A549 (cell line): Measurements from ENCODE around the gene ARMH4. TPM values are rescaled to one million over a fixed set of nuclear protein-coding genes. Genes with fewer than 3 reads are reported as not detected.

Source experiments
- ATAC-seq, 2 experiments: fragments of 200-7000 bp in 1 of 2; fragments of >200 bp in 1 of 2; cut with Nextera tagmentation in 1 of 2; cut with Tn5 transposase in 1 of 2; 3 replicates each; pipeline versions ENCODE4 v1.8.0 to v1.9.1; 2018 to 2020; ENCODE audit warnings: mild to moderate bottlenecking in 1 of 2, moderate library complexity in 1 of 2
- CTCF ChIA-PET: fragments of 300-600 bp; sonication (Branson Sonifier 250); formaldehyde crosslinking; extraction: SDS; loops from one replicate; lab custom pipeline; 2021; ENCODE audit warnings: antibody characterized with exemption, inconsistent platforms; lab: Yijun Ruan, JAX
- POLR2A ChIA-PET: fragments of 350-600 bp; formaldehyde crosslinking; extraction: SDS; loops from one replicate; lab custom pipeline; 2021; ENCODE audit warnings: antibody characterized with exemption, inconsistent platforms; lab: Yijun Ruan, JAX
- DNase-seq, 2 experiments: peaks; one replicate each; pipeline versions ENCODE4 v3.0.0 to v3.0.0-alpha.2; 2011 to 2016; ENCODE audit warnings: low read depth in 1 of 2, low spot score in 1 of 2
- FAIRE-seq: peaks from 2 replicates; lab custom pipeline; 2011; peaks lifted over from hg19 to GRCh38; lab: Jason Lieb, UNC
- H3K27ac ChIP-seq, 2 experiments: fragments of >200 bp; sonication (Bioruptor Twin); formaldehyde crosslinking; 3 replicates each; pipeline ENCODE4 v1.5.1; 2016 to 2017
- H3K4me1 ChIP-seq: fragments of >200 bp; sonication (Bioruptor Twin); formaldehyde crosslinking; 3 replicates; pipeline ENCODE4 v1.6.1; 2016
- H3K4me2 ChIP-seq: fragments of >200 bp; sonication (Bioruptor Twin); formaldehyde crosslinking; 3 replicates; pipeline ENCODE4 v1.6.1; 2016
- H3K4me3 ChIP-seq: fragments of >200 bp; sonication (Bioruptor Twin); formaldehyde crosslinking; 3 replicates; pipeline ENCODE4 v1.5.1; 2016
- H3K9me3 ChIP-seq: fragments of >200 bp; sonication (Bioruptor Twin); formaldehyde crosslinking; 3 replicates; pipeline ENCODE4 v1.6.1; 2016
- CBX2 ChIP-seq: fragments of 200-600 bp; sonication (generic); IDR thresholded peaks from 2 replicates; pipeline ENCODE4 v1.6.1; 2016; ENCODE audit warnings: low read depth, mild to moderate bottlenecking, borderline replicate concordance
- CHD2 ChIP-seq: fragments of 150-350 bp; IDR thresholded peaks from 2 replicates; pipeline ENCODE4 v1.6.1; 2014; ENCODE audit warnings: low read length; ENCODE audit not compliant: partially characterized antibody
- CHD4 ChIP-seq: fragments of 200-600 bp; sonication (generic); IDR thresholded peaks from 2 replicates; pipeline ENCODE4 v1.6.1; 2016; ENCODE audit warnings: antibody characterized with exemption, mild to moderate bottlenecking, borderline replicate concordance
- EP300 ChIP-seq, 2 experiments: fragments of >200 bp; sonication (Bioruptor Twin); formaldehyde crosslinking; IDR thresholded peaks; 2 replicates in 1 of 2; 3 replicates in 1 of 2; pipeline ENCODE4 v1.6.1; 2016 to 2017
- FOSL2 ChIP-seq, 2 experiments: fragments of 450-650 bp in 1 of 2; fragments of >200 bp in 1 of 2; sonication (Bioruptor Twin) in 1 of 2; formaldehyde crosslinking; IDR thresholded peaks; 2 replicates each; pipeline versions ENCODE4 v1.5.0 to v1.6.1; 2016 to 2020; ENCODE audit warnings: mild to moderate bottlenecking in 1 of 2, moderate library complexity in 1 of 2
- GATA3 ChIP-seq: IDR thresholded peaks from 2 replicates; pipeline ENCODE4 v1.6.1; 2012; ENCODE audit warnings: borderline replicate concordance
- HDAC2 ChIP-seq: fragments of 200-600 bp; sonication (generic); IDR thresholded peaks from 2 replicates; pipeline ENCODE4 v1.6.1; 2016
- HEYL ChIP-seq: fragments of 250-450 bp; sonication (Bioruptor Pico); IDR thresholded peaks from 2 replicates; pipeline ENCODE4 v1.8.0; 2021; ENCODE audit warnings: mild to moderate bottlenecking, moderate library complexity
- HOXB13 ChIP-seq: fragments of 250-450 bp; sonication (Bioruptor Pico); IDR thresholded peaks from 2 replicates; pipeline ENCODE4 v1.5.0; 2020; ENCODE audit warnings: low read depth, mild to moderate bottlenecking, moderate library complexity
- JUNB ChIP-seq: fragments of >200 bp; sonication (Bioruptor Twin); formaldehyde crosslinking; IDR thresholded peaks from 2 replicates; pipeline ENCODE4 v1.6.1; 2016
- KDM1A ChIP-seq: fragments of 200-600 bp; sonication (generic); IDR thresholded peaks from 2 replicates; pipeline ENCODE4 v1.6.1; 2016; ENCODE audit warnings: low read depth, mild to moderate bottlenecking
- KDM5A ChIP-seq: fragments of 200-600 bp; sonication (generic); IDR thresholded peaks from 2 replicates; pipeline ENCODE4 v1.6.1; 2016; ENCODE audit warnings: antibody characterized with exemption, mild to moderate bottlenecking
- MAFK ChIP-seq: fragments of 450-650 bp; IDR thresholded peaks from 2 replicates; pipeline ENCODE4 v1.6.1; 2014; ENCODE audit not compliant: partially characterized antibody
- MYC ChIP-seq: IDR thresholded peaks from 2 replicates; pipeline ENCODE4 v1.6.1; 2012; ENCODE audit warnings: mild to moderate bottlenecking, inconsistent platforms, low read length, improper control_type of control experiment, borderline replicate concordance
- NFE2L2 ChIP-seq: fragments of 150-350 bp; conservative IDR thresholded peaks from 2 replicates; pipeline ENCODE4 v1.6.1; 2014; ENCODE audit warnings: low read length
- NPAS2 ChIP-seq: fragments of 250-450 bp; sonication (Bioruptor Pico); IDR thresholded peaks from 2 replicates; pipeline ENCODE4 v1.8.0; 2022; ENCODE audit warnings: mild to moderate bottlenecking, moderate library complexity, borderline replicate concordance
- NR3C1 ChIP-seq: fragments of >200 bp; sonication (Bioruptor Twin); formaldehyde crosslinking; IDR thresholded peaks from 3 replicates; pipeline ENCODE4 v1.6.1; 2017
- PHF8 ChIP-seq: fragments of 200-600 bp; sonication (generic); IDR thresholded peaks from 2 replicates; pipeline ENCODE4 v1.6.1; 2016; ENCODE audit warnings: low read depth, mild to moderate bottlenecking, antibody characterized with exemption, moderate library complexity, borderline replicate concordance
- RCOR1 ChIP-seq: fragments of 150-350 bp; IDR thresholded peaks from 2 replicates; pipeline ENCODE4 v1.6.1; 2014; ENCODE audit warnings: antibody characterized with exemption, low read length, low read depth
- TFCP2L1 ChIP-seq: fragments of 250-450 bp; sonication (Bioruptor Pico); IDR thresholded peaks from 2 replicates; pipeline ENCODE4 v1.5.0; 2021; ENCODE audit warnings: mild to moderate bottlenecking
- TP53 ChIP-seq: fragments of 250-450 bp; sonication (Bioruptor Pico); IDR thresholded peaks from 2 replicates; pipeline ENCODE4 v1.5.0; 2021; ENCODE audit warnings: mild to moderate bottlenecking, moderate library complexity
- ZNF302 ChIP-seq: fragments of 250-450 bp; sonication (Bioruptor Pico); IDR thresholded peaks from 2 replicates; pipeline ENCODE4 v1.9.0; 2021; ENCODE audit warnings: inconsistent platforms, mild to moderate bottlenecking, moderate library complexity
- ZSCAN20 ChIP-seq: fragments of 250-450 bp; sonication (Bioruptor Pico); IDR thresholded peaks from 2 replicates; pipeline ENCODE4 v1.8.0; 2022; ENCODE audit warnings: mild to moderate bottlenecking, moderate library complexity
- whole genome bisulfite sequencing: methylation state at CpG from one replicate; pipeline ENCODE4 v1.1.6; 2017; ENCODE audit errors: missing lambda C conversion rate; 5-methylcytosine and 5-hydroxymethylcytosine counted together
- polyA plus RNA-seq, 4 experiments: library from polyadenylated mRNA; depleted of rRNA in 3 of 4; stranded (reverse); fragments of >200 nt; fragmentation: RNase III in 1 of 4; extraction: RNeasy Plus Mini Kit Qiagen cat#74134 plus additional on column Dnase treatment in 1 of 4; gene quantifications; 2 replicates in 3 of 4; 3 replicates in 1 of 4; pipeline ENCODE4 v1.2.3, GENCODE V29; 2011 to 2017
- TF ChIP-seq, protein P1 (sequence below): fragments of >200 bp; sonication (Bioruptor Twin); formaldehyde crosslinking; IDR thresholded peaks from 3 replicates; pipeline ENCODE4 v1.5.1; 2016
- TF ChIP-seq, protein P2 (sequence below): fragments of 250-450 bp; sonication (Bioruptor Pico); IDR thresholded peaks from 2 replicates; pipeline ENCODE4 v1.5.0; 2021; ENCODE audit warnings: mild to moderate bottlenecking, moderate library complexity, borderline replicate concordance
- TF ChIP-seq, protein P3 (sequence below): IDR thresholded peaks from 2 replicates; pipeline ENCODE4 v1.6.1; 2012

ARMH4 gene
- polyA plus RNA-seq, 2 of the 4 experiments (the other 2 are of a cell fraction), result 0.56 to 0.77 TPM

DNA sequence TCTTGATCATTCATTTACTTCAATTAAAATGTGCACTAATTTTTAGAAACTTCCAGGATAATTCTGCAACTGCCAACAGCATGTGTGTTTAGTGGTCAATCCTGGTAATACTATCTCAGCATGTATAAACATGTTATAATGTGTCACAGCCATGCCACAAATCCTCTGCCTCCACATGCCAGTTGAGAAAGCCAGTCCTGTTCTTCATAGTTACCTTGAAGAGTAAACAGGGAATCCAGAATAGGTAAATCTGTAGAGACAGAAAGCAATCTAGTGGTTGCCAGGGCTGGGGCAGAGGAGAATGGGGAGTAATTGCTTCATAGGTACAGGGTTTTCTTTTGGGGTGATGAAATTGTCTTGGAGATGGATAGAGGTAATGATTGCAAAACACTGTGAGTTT lies 85.9 kb downstream of the ARMH4 start:
- TF ChIP-seq KDM1A (no peak), TFCP2L1 (CRISPR knock-in tag) (no peak), CHD4 (no peak), ZSCAN20 (CRISPR knock-in tag) (no peak), HDAC2 (no peak), RCOR1 (no peak), NR3C1 (no peak), HEYL (CRISPR knock-in tag) (no peak), KDM5A (no peak), MAFK (no peak)
- DNase-seq (no peak), FAIRE-seq (no peak), ATAC-seq (no peak)
- POLR2A ChIA-PET, result no interaction called here
- H3K4me3 ChIP-seq, result no peak overlapping the region
- H3K4me1 ChIP-seq, result no peaks in the 10 kb centered on the region
- CTCF ChIA-PET, result no interaction called here
- no peak overlapping the region for H3K4me2 ChIP-seq
- no peak overlapping the region for H3K27ac ChIP-seq
- H3K9me3 ChIP-seq, result no peaks in the 10 kb centered on the region

DNA sequence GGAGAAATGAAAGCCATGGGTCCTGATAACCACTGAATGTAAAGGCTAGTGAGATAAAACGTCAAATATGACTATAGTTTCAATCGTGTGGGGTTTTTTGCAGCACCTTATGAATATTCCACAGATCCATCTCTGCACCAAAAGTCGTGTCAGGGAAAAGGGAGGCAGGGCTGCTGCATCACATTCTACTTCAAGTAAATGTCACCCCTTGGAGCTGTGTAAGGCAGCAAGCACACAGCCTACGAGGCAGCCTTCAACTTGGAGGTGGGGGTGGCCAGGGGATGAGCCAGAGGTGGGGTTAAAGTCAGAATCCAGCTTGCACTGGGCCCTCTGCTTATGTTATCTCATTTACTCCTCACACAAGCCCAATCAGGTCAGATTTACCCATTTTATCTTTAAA lies 90.4 kb downstream of the ARMH4 start:
- H3K27ac ChIP-seq, result no peak overlapping the region
- CTCF ChIA-PET, result interaction anchor here (1.0 to 4.2 kb wide), 3 partner anchors 9 to 369 kb away, joined by 3 to 26 read pairs (median 3); no protein-coding TSS in a partner anchor
- H3K9me3 ChIP-seq, result no peaks in the 10 kb centered on the region
- H3K4me1 ChIP-seq, result no peaks in the 10 kb centered on the region
- FAIRE-seq (no peak), ATAC-seq (no peak), DNase-seq (no peak)
- no peak overlapping the region for H3K4me3 ChIP-seq
- 3% methylated on average over 4 of the region's 4 CpGs for WGBS
- TF ChIP-seq, protein P1, sequence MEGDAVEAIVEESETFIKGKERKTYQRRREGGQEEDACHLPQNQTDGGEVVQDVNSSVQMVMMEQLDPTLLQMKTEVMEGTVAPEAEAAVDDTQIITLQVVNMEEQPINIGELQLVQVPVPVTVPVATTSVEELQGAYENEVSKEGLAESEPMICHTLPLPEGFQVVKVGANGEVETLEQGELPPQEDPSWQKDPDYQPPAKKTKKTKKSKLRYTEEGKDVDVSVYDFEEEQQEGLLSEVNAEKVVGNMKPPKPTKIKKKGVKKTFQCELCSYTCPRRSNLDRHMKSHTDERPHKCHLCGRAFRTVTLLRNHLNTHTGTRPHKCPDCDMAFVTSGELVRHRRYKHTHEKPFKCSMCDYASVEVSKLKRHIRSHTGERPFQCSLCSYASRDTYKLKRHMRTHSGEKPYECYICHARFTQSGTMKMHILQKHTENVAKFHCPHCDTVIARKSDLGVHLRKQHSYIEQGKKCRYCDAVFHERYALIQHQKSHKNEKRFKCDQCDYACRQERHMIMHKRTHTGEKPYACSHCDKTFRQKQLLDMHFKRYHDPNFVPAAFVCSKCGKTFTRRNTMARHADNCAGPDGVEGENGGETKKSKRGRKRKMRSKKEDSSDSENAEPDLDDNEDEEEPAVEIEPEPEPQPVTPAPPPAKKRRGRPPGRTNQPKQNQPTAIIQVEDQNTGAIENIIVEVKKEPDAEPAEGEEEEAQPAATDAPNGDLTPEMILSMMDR, result no peak
- TF ChIP-seq MYC (no peak), FOSL2 (IDR thresholded peaks at IDR 0.05) (no peak), FOSL2 (CRISPR knock-in tag; IDR thresholded peaks at IDR 0.05) (no peak), GATA3 (no peak), PHF8 (no peak), CHD2 (no peak), NFE2L2 (no peak), HEYL (CRISPR knock-in tag) (no peak), HOXB13 (CRISPR knock-in tag) (no peak), EP300 (IDR thresholded peaks at IDR 0.05) (no peak), JUNB (no peak), TP53 (CRISPR knock-in tag) (no peak), ZNF302 (CRISPR knock-in tag) (no peak), CHD4 (no peak), NPAS2 (no peak), CBX2 (no peak), ZSCAN20 (CRISPR knock-in tag) (no peak)
- TF ChIP-seq, protein P2, sequence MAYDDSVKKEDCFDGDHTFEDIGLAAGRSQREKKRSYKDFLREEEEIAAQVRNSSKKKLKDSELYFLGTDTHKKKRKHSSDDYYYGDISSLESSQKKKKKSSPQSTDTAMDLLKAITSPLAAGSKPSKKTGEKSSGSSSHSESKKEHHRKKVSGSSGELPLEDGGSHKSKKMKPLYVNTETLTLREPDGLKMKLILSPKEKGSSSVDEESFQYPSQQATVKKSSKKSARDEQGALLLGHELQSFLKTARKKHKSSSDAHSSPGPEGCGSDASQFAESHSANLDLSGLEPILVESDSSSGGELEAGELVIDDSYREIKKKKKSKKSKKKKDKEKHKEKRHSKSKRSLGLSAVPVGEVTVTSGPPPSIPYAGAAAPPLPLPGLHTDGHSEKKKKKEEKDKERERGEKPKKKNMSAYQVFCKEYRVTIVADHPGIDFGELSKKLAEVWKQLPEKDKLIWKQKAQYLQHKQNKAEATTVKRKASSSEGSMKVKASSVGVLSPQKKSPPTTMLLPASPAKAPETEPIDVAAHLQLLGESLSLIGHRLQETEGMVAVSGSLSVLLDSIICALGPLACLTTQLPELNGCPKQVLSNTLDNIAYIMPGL (CRISPR knock-in tag), result no peak
- TF ChIP-seq, protein P3, sequence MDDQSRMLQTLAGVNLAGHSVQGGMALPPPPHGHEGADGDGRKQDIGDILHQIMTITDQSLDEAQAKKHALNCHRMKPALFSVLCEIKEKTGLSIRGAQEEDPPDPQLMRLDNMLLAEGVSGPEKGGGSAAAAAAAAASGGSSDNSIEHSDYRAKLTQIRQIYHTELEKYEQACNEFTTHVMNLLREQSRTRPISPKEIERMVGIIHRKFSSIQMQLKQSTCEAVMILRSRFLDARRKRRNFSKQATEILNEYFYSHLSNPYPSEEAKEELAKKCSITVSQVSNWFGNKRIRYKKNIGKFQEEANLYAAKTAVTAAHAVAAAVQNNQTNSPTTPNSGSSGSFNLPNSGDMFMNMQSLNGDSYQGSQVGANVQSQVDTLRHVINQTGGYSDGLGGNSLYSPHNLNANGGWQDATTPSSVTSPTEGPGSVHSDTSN, result no peak
- POLR2A ChIA-PET, result no interaction called here
- no peak overlapping the region for H3K4me2 ChIP-seq
